Mesangial cell (primary cell): ENCODE results near the gene NUBPL. TPM values are rescaled to one million over a fixed set of nuclear protein-coding genes. Genes with fewer than 3 reads are reported as not detected.

Experiments used
- total RNA-seq: library from RNA; depleted of rRNA; stranded (reverse); fragments of >200 nt; gene quantifications from 2 replicates; pipeline ENCODE4 v1.2.3, GENCODE V29; 2015

The NUBPL gene, protein sequence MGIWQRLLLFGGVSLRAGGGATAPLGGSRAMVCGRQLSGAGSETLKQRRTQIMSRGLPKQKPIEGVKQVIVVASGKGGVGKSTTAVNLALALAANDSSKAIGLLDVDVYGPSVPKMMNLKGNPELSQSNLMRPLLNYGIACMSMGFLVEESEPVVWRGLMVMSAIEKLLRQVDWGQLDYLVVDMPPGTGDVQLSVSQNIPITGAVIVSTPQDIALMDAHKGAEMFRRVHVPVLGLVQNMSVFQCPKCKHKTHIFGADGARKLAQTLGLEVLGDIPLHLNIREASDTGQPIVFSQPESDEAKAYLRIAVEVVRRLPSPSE
- 5.2 and 10.4 TPM in 2 replicates for total RNA-seq

DNA sequence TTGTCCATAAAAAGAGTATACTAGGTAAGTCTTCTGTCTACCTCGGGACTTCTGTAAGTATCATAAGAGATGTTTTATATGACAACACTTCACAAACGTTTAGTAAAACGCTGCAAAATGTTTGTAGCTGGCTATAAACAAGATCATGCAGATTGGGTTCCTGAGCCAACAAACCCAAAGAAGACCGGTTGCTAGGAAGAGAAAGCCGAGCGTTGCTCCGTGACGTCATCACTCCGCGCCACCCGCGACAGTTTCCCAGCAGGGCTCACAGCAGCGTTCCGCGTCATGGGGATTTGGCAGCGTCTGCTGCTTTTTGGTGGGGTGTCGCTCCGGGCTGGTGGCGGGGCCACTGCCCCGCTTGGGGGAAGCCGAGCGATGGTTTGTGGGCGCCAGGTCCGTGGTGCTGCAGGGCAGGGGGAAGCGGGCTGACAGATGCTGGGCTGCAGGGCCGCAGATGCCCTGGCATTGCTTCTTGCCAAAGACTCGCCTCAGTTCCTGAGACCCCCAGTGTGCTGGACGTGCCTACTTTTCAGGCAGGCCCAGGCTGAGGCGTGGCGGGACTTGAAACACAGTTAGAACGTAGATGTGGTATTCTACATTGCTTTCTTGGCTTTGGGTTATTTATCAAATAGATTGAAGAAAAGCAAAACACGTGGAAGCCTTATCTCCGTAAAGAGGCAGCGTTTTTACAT, at the start of gene NUBPL:
TSS of gene NUBPL (plus strand) at position 250 of the 692 bp plus-strand sequence. CDS start at position 286, 36 bp downstream.

Other genes starting within 250 kb of the NUBPL start
- gene HEATR5A, start 140.9 kb upstream of the NUBPL start, total RNA-seq: 10.6 and 11.4 TPM in 2 replicates
- gene DTD2, start 103.9 kb upstream of the NUBPL start, total RNA-seq: 35.9 and 36.8 TPM in 2 replicates
- not detected in 2 replicates for gene GPR33, start 73.4 kb upstream of the NUBPL start, total RNA-seq